Measurements from ENCODE around the gene DENND1C. TPM values are rescaled to one million over a fixed set of nuclear protein-coding genes. Genes with fewer than 3 reads are reported as not detected.

DENND1C gene
- total RNA-seq, 1 donor from 2014 or later, result 1.5 TPM

DNA sequence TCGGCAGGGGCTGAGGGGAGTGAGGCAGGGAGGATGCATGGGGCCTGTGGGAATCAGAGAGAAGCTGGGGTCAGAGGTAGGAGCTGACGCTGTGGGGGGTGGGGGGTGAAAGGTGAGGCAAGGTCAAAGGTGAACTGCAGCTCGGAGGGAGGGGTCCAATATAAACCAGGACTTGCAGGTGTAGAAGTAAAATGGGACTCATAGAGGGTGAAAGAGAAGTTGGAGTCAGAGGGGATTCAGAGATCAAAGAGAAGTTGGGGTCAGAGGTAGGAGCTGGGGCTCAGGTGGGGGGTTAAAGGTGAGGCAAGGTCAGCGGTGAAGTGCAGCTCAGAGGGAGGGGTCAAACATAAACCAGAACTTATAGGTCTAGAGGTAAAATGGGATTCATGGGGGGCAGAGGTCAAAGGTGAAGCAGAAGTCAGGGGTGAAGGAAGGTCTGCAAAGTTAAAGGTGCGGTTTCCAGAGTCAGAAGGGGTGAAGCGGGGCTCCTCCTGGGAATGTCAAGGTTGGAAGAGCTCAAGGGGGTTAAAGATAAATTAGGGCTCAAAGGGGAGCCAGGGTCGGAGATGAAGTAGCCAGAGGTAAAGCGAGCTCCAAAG lies 12.9 kb upstream of the DENND1C start:
- Mint-ChIP-seq H3K9me3 (ENCODE audit: unreplicated experiment) (no peaks in the 10 kb centered on the region), H3K4me1 (ENCODE audit: unreplicated experiment) (no peaks in the 10 kb centered on the region), H3K36me3 (ENCODE audit: low read depth, unreplicated experiment) (no peaks in the 10 kb centered on the region), H3K4me3 (ENCODE audit: unreplicated experiment) (no peak overlapping the region), H3K27ac (ENCODE audit: unreplicated experiment) (no peak overlapping the region), H3K27me3 (ENCODE audit: unreplicated experiment) (peaks cover 8% of the 10 kb centered on the region)
- DNase-seq (ENCODE audit: low spot score), result no peak
- no peak for TF ChIP-seq CTCF (IDR thresholded peaks at IDR 0.05; ENCODE audit: unreplicated experiment)

DNA sequence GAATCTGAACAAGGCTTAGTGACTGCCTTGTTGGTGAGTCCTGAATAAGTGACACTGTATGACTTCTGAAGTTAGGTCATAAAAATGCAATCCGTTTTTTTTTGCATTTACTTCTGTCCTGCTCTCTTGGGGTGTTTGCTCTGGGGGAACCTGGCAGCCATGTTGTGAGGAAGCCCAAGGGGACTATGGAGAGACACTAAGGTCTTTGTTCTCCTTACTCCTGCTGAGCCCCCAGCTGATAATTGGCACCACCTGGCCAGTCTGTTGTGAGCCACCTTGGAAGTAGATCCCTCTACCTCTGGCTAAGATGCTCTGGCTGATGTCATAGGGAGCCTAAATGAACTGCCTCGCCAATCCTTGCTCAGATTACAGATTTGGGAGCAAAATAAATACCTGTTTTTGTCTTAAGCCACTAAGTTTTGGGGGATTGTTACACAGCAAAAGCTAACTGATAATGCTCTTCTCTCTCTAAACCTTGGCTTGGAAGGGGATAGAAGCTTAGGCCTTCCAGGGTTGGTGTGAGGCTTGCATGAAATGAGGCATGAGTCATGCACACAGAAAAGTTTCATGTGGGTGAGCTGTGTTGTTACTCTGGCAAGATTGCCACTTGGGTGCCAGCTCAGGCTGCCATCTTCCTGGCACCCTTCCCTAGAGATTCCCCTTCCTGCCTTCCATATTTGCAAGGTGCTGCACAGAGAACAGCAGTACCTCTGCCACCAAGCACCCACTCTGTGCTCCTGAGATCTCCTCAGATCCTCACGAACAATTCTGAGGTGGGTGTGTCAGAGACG lies 10.4 kb upstream of the DENND1C start:
- Mint-ChIP-seq H3K4me3 (ENCODE audit: unreplicated experiment) (no peak overlapping the region), H3K27ac (ENCODE audit: unreplicated experiment) (no peak overlapping the region), H3K9me3 (ENCODE audit: unreplicated experiment) (no peaks in the 10 kb centered on the region), H3K36me3 (ENCODE audit: low read depth, unreplicated experiment) (no peaks in the 10 kb centered on the region), H3K27me3 (ENCODE audit: unreplicated experiment) (peaks cover 7% of the 10 kb centered on the region), H3K4me1 (ENCODE audit: unreplicated experiment) (no peaks in the 10 kb centered on the region)
- no peak for TF ChIP-seq CTCF (IDR thresholded peaks at IDR 0.05; ENCODE audit: unreplicated experiment)
- DNase-seq (ENCODE audit: low spot score), result no peak

GRCh38 chr19:6490134-6490533 lies 8.5 kb upstream of the DENND1C start:
- no peaks in the 10 kb centered on the region for H3K36me3 Mint-ChIP-seq (ENCODE audit: low read depth, unreplicated experiment)

GRCh38 chr19:6489278-6490061 lies 7.9 kb upstream of the DENND1C start:
- Mint-ChIP-seq H3K4me3 (ENCODE audit: unreplicated experiment) (no peak overlapping the region), H3K27ac (ENCODE audit: unreplicated experiment) (no peak overlapping the region), H3K36me3 (ENCODE audit: low read depth, unreplicated experiment) (no peaks in the 10 kb centered on the region), H3K4me1 (ENCODE audit: unreplicated experiment) (no peaks in the 10 kb centered on the region), H3K9me3 (ENCODE audit: unreplicated experiment) (no peaks in the 10 kb centered on the region), H3K27me3 (ENCODE audit: unreplicated experiment) (peaks cover 5% of the 10 kb centered on the region)
- no peak for TF ChIP-seq CTCF (IDR thresholded peaks at IDR 0.05; ENCODE audit: unreplicated experiment)
- no peak for DNase-seq (ENCODE audit: low spot score)

More at GRCh38 chr19:6490134-6490533, 8.5 kb upstream of the DENND1C start:
- H3K27ac Mint-ChIP-seq (ENCODE audit: unreplicated experiment), result no peak overlapping the region
- no peaks in the 10 kb centered on the region for H3K9me3 Mint-ChIP-seq (ENCODE audit: unreplicated experiment)
- H3K27me3 Mint-ChIP-seq (ENCODE audit: unreplicated experiment), result peaks cover 7% of the 10 kb centered on the region
- no peak for DNase-seq (ENCODE audit: low spot score)
- no peaks in the 10 kb centered on the region for H3K4me1 Mint-ChIP-seq (ENCODE audit: unreplicated experiment)
- H3K4me3 Mint-ChIP-seq (ENCODE audit: unreplicated experiment), result no peak overlapping the region
- TF ChIP-seq CTCF (IDR thresholded peaks at IDR 0.05; ENCODE audit: unreplicated experiment), result no peak
